Stimulated activated CD4-positive, alpha-beta T cell treated with anti-CD3 and anti-CD28 coated beads, Interleukin-12 subunit alpha, Interleukin-12 subunit beta, amount 100 ng/mL, for 4 hours (primary cell): ENCODE data around the gene INHA.

Source experiments
- DNase-seq: peaks from one replicate; pipeline ENCODE4 v3.0.0-alpha.2; 2020

The INHA gene

GRCh38 chr2:219572237-219573001 lies at the start of gene INHA:
Gene INHA, plus strand, starts transcription at chr2:219572310. Its CDS starts 65 bp downstream, at chr2:219572375.
- DNase-seq: no peak

GRCh38 chr2:219523031-219523671 lies 49.0 kb upstream of the INHA start:
- DNase-seq: no peak

GRCh38 chr2:219524817-219525216 lies 47.3 kb upstream of the INHA start:
- no peak for DNase-seq

- DNase-seq: no peak
Measured at GRCh38 chr2:219525533-219526232, 46.4 kb upstream of the INHA start.

- no peak for DNase-seq
Measured at GRCh38 chr2:219526320-219527075, 45.6 kb upstream of the INHA start.

- no peak for DNase-seq
Measured at GRCh38 chr2:219527076-219527394, 45.1 kb upstream of the INHA start.

GRCh38 chr2:219527472-219527871 lies 44.6 kb upstream of the INHA start:
- no peak for DNase-seq

GRCh38 chr2:219530048-219530963 lies 41.8 kb upstream of the INHA start:
- DNase-seq: peak; percentile 87

GRCh38 chr2:219531639-219532377 lies 40.3 kb upstream of the INHA start:
- no peak for DNase-seq

GRCh38 chr2:219532378-219532649 lies 39.8 kb upstream of the INHA start:
- no peak for DNase-seq

- DNase-seq: no peak
Measured at GRCh38 chr2:219533930-219534661, 38.0 kb upstream of the INHA start.

GRCh38 chr2:219536425-219536824 lies 35.7 kb upstream of the INHA start:
- DNase-seq: no peak

GRCh38 chr2:219536967-219537366 lies 35.1 kb upstream of the INHA start:
- no peak for DNase-seq

- DNase-seq: no peak
Measured at GRCh38 chr2:219537657-219538488, 34.2 kb upstream of the INHA start.

GRCh38 chr2:219538504-219538951 lies 33.6 kb upstream of the INHA start:
- DNase-seq: no peak

- no peak for DNase-seq
Measured at GRCh38 chr2:219538956-219539788, 32.9 kb upstream of the INHA start.

- DNase-seq: no peak
Measured at GRCh38 chr2:219539926-219540678, 32.0 kb upstream of the INHA start.
